Measurements from ENCODE around the gene PDCD11. TPM values are rescaled to one million over a fixed set of nuclear protein-coding genes. Genes with fewer than 3 reads are reported as not detected.

Gene PDCD11
- total and polyA plus RNA-seq, 2 donors (not counting 1 experiment from before 2014, with no cell fraction given), result 10.0 to 34.0 TPM

DNA sequence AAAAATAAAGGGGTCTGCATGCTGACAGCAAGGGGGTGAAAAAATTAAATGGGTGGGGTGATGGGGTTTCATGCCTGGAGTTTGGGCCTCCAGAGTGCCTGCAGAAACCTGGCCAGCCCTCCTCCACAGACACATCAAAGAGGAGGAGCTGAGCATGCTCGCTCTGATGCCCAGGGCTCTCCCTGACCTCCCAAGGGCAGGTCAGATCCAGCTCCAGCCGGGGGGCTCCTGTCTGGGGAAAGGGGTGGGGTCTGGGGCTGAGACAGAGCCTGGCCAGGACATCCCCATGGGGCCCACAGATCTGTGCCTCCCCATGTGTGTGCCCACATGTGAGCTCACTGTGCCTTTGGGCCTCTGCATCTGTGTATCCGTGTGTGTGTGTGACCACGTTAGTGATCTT lies 63.2 kb downstream of the PDCD11 start:
- Histone ChIP-seq H3K27ac (ENCODE audit: insufficient read depth, low read length) (no peak overlapping the region), H3K79me2 (ENCODE audit: control insufficient read depth, insufficient read depth, low read length) (no peaks in the 10 kb centered on the region), H3K27me3 (ENCODE audit: control insufficient read depth, insufficient read depth, low read length) (no peaks in the 10 kb centered on the region), H3K9ac (ENCODE audit: insufficient read depth, low read length) (no peak overlapping the region), H4K20me1 (ENCODE audit: control insufficient read depth, extremely low read depth, insufficient read depth, low read length) (no peaks in the 10 kb centered on the region), H3K4me3 (replicated peaks in 1 of 4; ENCODE audit: control extremely low read depth in 1 of 4, insufficient read depth in 1 of 4, low read depth in 3 of 4, low read length in 4 of 4) (no peak overlapping the region), H2AFZ (ENCODE audit: low read length) (no peak overlapping the region), H3K4me2 (ENCODE audit: extremely low read depth, insufficient read depth, low read length) (no peak overlapping the region), H3K36me3 (ENCODE audit: control insufficient read depth, insufficient read depth, low read length) (no peaks in the 10 kb centered on the region), H3K4me1 (ENCODE audit: control insufficient read depth, extremely low read depth, insufficient read depth, low read length) (no peaks in the 10 kb centered on the region), H3K9me3 (ENCODE audit: control insufficient read depth, insufficient read depth, low read depth, low read length) (no peaks in the 10 kb centered on the region)
- TF ChIP-seq, protein P1, sequence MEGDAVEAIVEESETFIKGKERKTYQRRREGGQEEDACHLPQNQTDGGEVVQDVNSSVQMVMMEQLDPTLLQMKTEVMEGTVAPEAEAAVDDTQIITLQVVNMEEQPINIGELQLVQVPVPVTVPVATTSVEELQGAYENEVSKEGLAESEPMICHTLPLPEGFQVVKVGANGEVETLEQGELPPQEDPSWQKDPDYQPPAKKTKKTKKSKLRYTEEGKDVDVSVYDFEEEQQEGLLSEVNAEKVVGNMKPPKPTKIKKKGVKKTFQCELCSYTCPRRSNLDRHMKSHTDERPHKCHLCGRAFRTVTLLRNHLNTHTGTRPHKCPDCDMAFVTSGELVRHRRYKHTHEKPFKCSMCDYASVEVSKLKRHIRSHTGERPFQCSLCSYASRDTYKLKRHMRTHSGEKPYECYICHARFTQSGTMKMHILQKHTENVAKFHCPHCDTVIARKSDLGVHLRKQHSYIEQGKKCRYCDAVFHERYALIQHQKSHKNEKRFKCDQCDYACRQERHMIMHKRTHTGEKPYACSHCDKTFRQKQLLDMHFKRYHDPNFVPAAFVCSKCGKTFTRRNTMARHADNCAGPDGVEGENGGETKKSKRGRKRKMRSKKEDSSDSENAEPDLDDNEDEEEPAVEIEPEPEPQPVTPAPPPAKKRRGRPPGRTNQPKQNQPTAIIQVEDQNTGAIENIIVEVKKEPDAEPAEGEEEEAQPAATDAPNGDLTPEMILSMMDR (conservative IDR thresholded peaks at IDR 0.05 in 1 of 2, IDR thresholded peaks at IDR 0.05 in 1 of 2; ENCODE audit: low read depth in 1 of 2, low read length in 2 of 2), result no peak
- TF ChIP-seq EZH2 (IDR thresholded peaks at IDR 0.05; ENCODE audit: low read length, missing control alignments), result no peak
- DNase-seq (ENCODE audit: low read depth in 2 of 2), result no peak

DNA sequence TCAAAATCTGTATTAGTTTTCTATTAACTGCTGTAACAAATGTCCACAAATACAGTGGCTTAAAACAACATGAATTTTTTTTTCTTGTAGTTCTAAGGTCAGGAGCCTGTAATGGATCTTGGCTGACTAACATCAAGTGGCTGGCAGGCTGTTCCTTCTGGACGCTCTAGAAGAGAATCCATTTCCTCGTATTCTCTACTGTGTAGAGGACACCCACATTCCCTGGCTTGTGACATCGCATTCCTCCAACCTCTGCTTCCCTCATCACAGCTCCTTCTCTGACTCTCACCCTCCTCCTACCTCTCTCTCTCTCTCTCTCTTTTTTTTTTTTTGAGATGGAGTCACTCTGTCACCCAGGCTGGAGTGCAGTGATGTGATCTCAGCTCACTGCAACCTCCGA lies 67.1 kb downstream of the PDCD11 start:
- Histone ChIP-seq H3K36me3 (ENCODE audit: control insufficient read depth, insufficient read depth, low read length) (no peaks in the 10 kb centered on the region), H3K4me2 (ENCODE audit: extremely low read depth, insufficient read depth, low read length) (no peak overlapping the region), H4K20me1 (ENCODE audit: control insufficient read depth, extremely low read depth, insufficient read depth, low read length) (no peaks in the 10 kb centered on the region), H3K4me1 (ENCODE audit: control insufficient read depth, extremely low read depth, insufficient read depth, low read length) (no peaks in the 10 kb centered on the region), H3K9ac (ENCODE audit: insufficient read depth, low read length) (no peak overlapping the region), H3K79me2 (ENCODE audit: control insufficient read depth, insufficient read depth, low read length) (no peaks in the 10 kb centered on the region), H3K9me3 (ENCODE audit: control insufficient read depth, insufficient read depth, low read depth, low read length) (no peaks in the 10 kb centered on the region), H3K27me3 (ENCODE audit: control insufficient read depth, insufficient read depth, low read length) (no peaks in the 10 kb centered on the region), H3K27ac (ENCODE audit: insufficient read depth, low read length) (no peak overlapping the region), H3K4me3 (replicated peaks in 1 of 4; ENCODE audit: control extremely low read depth in 1 of 4, insufficient read depth in 1 of 4, low read depth in 3 of 4, low read length in 4 of 4) (no peak overlapping the region), H2AFZ (ENCODE audit: low read length) (no peak overlapping the region)
- TF ChIP-seq EZH2 (IDR thresholded peaks at IDR 0.05; ENCODE audit: low read length, missing control alignments), result no peak
- TF ChIP-seq, protein P1 (conservative IDR thresholded peaks at IDR 0.05 in 1 of 2, IDR thresholded peaks at IDR 0.05 in 1 of 2; ENCODE audit: low read depth in 1 of 2, low read length in 2 of 2), result no peak
- peak; percentile 9 to 14 for DNase-seq (ENCODE audit: low read depth in 2 of 2)

DNA sequence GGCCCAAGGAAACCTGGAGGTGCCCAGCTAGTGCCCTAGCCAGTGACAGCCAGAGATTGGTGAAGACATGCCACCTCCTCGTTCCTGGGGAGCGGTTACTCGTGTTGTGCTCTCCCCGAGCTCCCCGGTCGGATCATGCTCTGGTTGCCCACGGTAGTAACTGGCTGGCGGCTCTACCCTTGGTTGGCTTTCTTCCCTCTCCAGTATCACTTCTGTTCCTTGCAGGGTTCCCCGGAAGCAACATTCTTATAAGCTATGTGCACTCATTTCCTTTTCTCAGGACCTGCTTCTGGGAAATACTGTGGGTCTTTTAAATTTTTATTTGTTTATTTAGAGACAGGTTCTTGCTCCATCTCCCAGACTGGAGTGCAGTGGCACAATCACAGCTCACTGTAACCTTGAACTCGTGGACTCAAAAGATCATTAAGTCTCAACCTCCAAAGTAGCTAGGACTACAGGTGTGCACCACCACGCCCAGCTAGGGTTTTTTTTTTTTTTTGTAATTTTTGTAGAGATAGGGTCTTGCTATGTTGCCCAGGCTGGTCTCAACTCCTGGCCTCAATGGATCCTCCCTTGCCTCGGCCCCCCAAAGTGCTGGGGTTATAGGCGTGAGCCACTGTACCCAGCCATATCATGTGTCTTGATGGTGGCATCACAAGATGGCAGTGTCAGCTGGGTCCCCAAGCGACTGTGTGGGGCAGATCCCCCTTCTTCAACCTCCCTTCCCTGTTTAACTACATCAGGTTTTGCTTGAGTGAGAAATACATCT lies 69.2 kb downstream of the PDCD11 start:
- Histone ChIP-seq H3K4me3 (replicated peaks in 1 of 4; ENCODE audit: control extremely low read depth in 1 of 4, insufficient read depth in 1 of 4, low read depth in 3 of 4, low read length in 4 of 4) (no peak overlapping the region), H3K79me2 (ENCODE audit: control insufficient read depth, insufficient read depth, low read length) (no peaks in the 10 kb centered on the region), H3K27ac (ENCODE audit: insufficient read depth, low read length) (no peak overlapping the region), H2AFZ (ENCODE audit: low read length) (no peak overlapping the region), H3K36me3 (ENCODE audit: control insufficient read depth, insufficient read depth, low read length) (no peaks in the 10 kb centered on the region), H3K27me3 (ENCODE audit: control insufficient read depth, insufficient read depth, low read length) (no peaks in the 10 kb centered on the region), H3K4me1 (ENCODE audit: control insufficient read depth, extremely low read depth, insufficient read depth, low read length) (no peaks in the 10 kb centered on the region), H4K20me1 (ENCODE audit: control insufficient read depth, extremely low read depth, insufficient read depth, low read length) (no peaks in the 10 kb centered on the region), H3K4me2 (ENCODE audit: extremely low read depth, insufficient read depth, low read length) (no peak overlapping the region), H3K9me3 (ENCODE audit: control insufficient read depth, insufficient read depth, low read depth, low read length) (no peaks in the 10 kb centered on the region), H3K9ac (ENCODE audit: insufficient read depth, low read length) (no peak overlapping the region)
- TF ChIP-seq EZH2 (IDR thresholded peaks at IDR 0.05; ENCODE audit: low read length, missing control alignments), result no peak
- TF ChIP-seq, protein P1 (conservative IDR thresholded peaks at IDR 0.05 in 1 of 2, IDR thresholded peaks at IDR 0.05 in 1 of 2; ENCODE audit: low read depth in 1 of 2, low read length in 2 of 2), result no peak
- DNase-seq (ENCODE audit: low read depth in 2 of 2), result no peak
